GM19025 (cell line): ENCODE measurements around the gene EVA1A.

Experiments
- ATAC-seq: cut with Tn5 transposase; IDR thresholded peaks from one replicate; pipeline ENCODE4 v1.9.1; 2021; ENCODE audit warnings: mild to moderate bottlenecking, low read depth, moderate library complexity; ENCODE audit not compliant: unreplicated experiment

Gene EVA1A

GRCh38 chr2:75560768-75561565, at the start of gene EVA1A:
Gene EVA1A, minus strand, starts transcription at chr2:75560939. Its CDS starts 42,799 bp downstream, at chr2:75518140.
- peak; percentile 26 for ATAC-seq

GRCh38 chr2:75609937-75610508, 49.3 kb upstream of the EVA1A start:
- no peak for ATAC-seq

GRCh38 chr2:75609334-75609689, 48.6 kb upstream of the EVA1A start:
- ATAC-seq: no peak

- ATAC-seq: peak; percentile 64
Measured at GRCh38 chr2:75608684-75609333, 48.1 kb upstream of the EVA1A start.

GRCh38 chr2:75607988-75608683, 47.4 kb upstream of the EVA1A start:
- no peak for ATAC-seq

- no peak for ATAC-seq
Measured at GRCh38 chr2:75607400-75607798, 46.7 kb upstream of the EVA1A start.

GRCh38 chr2:75606761-75607399, 46.1 kb upstream of the EVA1A start:
- ATAC-seq: no peak

- ATAC-seq: no peak
Measured at GRCh38 chr2:75605770-75606529, 45.2 kb upstream of the EVA1A start.

- ATAC-seq: no peak
Measured at GRCh38 chr2:75604484-75604883, 43.7 kb upstream of the EVA1A start.

- ATAC-seq: no peak
Measured at GRCh38 chr2:75603477-75603876, 42.7 kb upstream of the EVA1A start.

- ATAC-seq: no peak
Measured at GRCh38 chr2:75602724-75603342, 42.1 kb upstream of the EVA1A start.

GRCh38 chr2:75600461-75601011, 39.8 kb upstream of the EVA1A start:
- no peak for ATAC-seq

- no peak for ATAC-seq
Measured at GRCh38 chr2:75598589-75599155, 37.9 kb upstream of the EVA1A start.

- no peak for ATAC-seq
Measured at GRCh38 chr2:75597949-75598348, 37.2 kb upstream of the EVA1A start.

GRCh38 chr2:75596784-75597183, 36.0 kb upstream of the EVA1A start:
- no peak for ATAC-seq

- ATAC-seq: no peak
Measured at GRCh38 chr2:75595541-75596395, 35.0 kb upstream of the EVA1A start.

- no peak for ATAC-seq
Measured at GRCh38 chr2:75594596-75594995, 33.9 kb upstream of the EVA1A start.

- no peak for ATAC-seq
Measured at GRCh38 chr2:75592888-75593287, 32.1 kb upstream of the EVA1A start.
